ENCODE results near the gene KRTAP4-11.
"Not testable (repeated sequence)": the region's sequence is repeated elsewhere in the genome, so short reads cannot be mapped to it uniquely, and the experiment has no call there.

KRTAP4-11 gene

GRCh38 chr17:41123991-41124371 lies 5.8 kb upstream of the KRTAP4-11 start, which contains the start of gene KRTAP4-12:
Gene KRTAP4-12 (minus strand): TSS chr17:41124182. CDS start chr17:41124122, 60 bp downstream.
- not testable (repeated sequence) for DNase-seq (ENCODE audit: low read depth)

- not testable (repeated sequence) for DNase-seq (ENCODE audit: low read depth)
These were observed 5.3 kb upstream of the KRTAP4-11 start for GRCh38 chr17:41123292-41123990.

- DNase-seq (ENCODE audit: low read depth): no peak
These were observed 3.6 kb upstream of the KRTAP4-11 start for GRCh38 chr17:41121742-41122141.

GRCh38 chr17:41119696-41120690 lies 1.8 kb upstream of the KRTAP4-11 start:
- not testable (repeated sequence) for DNase-seq (ENCODE audit: low read depth)

- DNase-seq (ENCODE audit: low read depth): no peak
These were observed 548 bp upstream of the KRTAP4-11 start for GRCh38 chr17:41118721-41119120.

GRCh38 chr17:41116297-41116696 lies 1.9 kb downstream of the KRTAP4-11 start:
- no peak for DNase-seq (ENCODE audit: low read depth)

- DNase-seq (ENCODE audit: low read depth): no peak
These were observed 6.9 kb downstream of the KRTAP4-11 start for GRCh38 chr17:41111151-41111885.

GRCh38 chr17:41108728-41109386 lies 9.3 kb downstream of the KRTAP4-11 start:
- DNase-seq (ENCODE audit: low read depth): not testable (repeated sequence)

- DNase-seq (ENCODE audit: low read depth): no peak
These were observed 10.2 kb downstream of the KRTAP4-11 start for GRCh38 chr17:41107941-41108450.

GRCh38 chr17:41105347-41105746 lies 12.8 kb downstream of the KRTAP4-11 start, which contains the start of gene KRTAP4-9:
Gene KRTAP4-9 (plus strand): TSS chr17:41105389. CDS start chr17:41105389, 0 bp downstream.
- not testable (repeated sequence) for DNase-seq (ENCODE audit: low read depth)

- peak; percentile 70 for DNase-seq (ENCODE audit: low read depth)
These were observed 13.7 kb downstream of the KRTAP4-11 start for GRCh38 chr17:41104386-41105038.

GRCh38 chr17:41103896-41104295 lies 14.3 kb downstream of the KRTAP4-11 start:
- peak; percentile 27 for DNase-seq (ENCODE audit: low read depth)

- no peak for DNase-seq (ENCODE audit: low read depth)
These were observed 16.4 kb downstream of the KRTAP4-11 start, which contains the start of gene KRTAP4-16 for GRCh38 chr17:41101586-41102259. Gene KRTAP4-16 (minus strand): TSS chr17:41102209. CDS start chr17:41102209, 0 bp downstream.

- DNase-seq (ENCODE audit: low read depth): peak; percentile 63
These were observed 18.3 kb downstream of the KRTAP4-11 start for GRCh38 chr17:41099682-41100480.

- DNase-seq (ENCODE audit: low read depth): peak; percentile 40
These were observed 19.7 kb downstream of the KRTAP4-11 start for GRCh38 chr17:41098481-41098880.

- DNase-seq (ENCODE audit: low read depth): no peak
These were observed 20.1 kb downstream of the KRTAP4-11 start, which contains the start of gene KRTAP4-8 for GRCh38 chr17:41098042-41098441. Gene KRTAP4-8 (minus strand): TSS chr17:41098142. CDS start chr17:41098084, 58 bp downstream.

GRCh38 chr17:41096055-41096454 lies 22.1 kb downstream of the KRTAP4-11 start:
- no peak for DNase-seq (ENCODE audit: low read depth)

- not testable (repeated sequence) for DNase-seq (ENCODE audit: low read depth)
These were observed 29.3 kb downstream of the KRTAP4-11 start for GRCh38 chr17:41088760-41089352.
